B cell (primary cell): ENCODE results near the gene BMPR1A.

ENCODE experiments used
- CTCF ChIP-seq: fragments of 200-600 bp; IDR thresholded peaks from one replicate; pipeline ENCODE4 v1.8.0; 2022; ENCODE audit warnings: antibody characterized with exemption, mild to moderate bottlenecking
- EZH2 ChIP-seq: IDR thresholded peaks from 2 replicates; pipeline ENCODE4 v1.6.1; 2012; ENCODE audit warnings: borderline replicate concordance, low read depth, mild to moderate bottlenecking, moderate library complexity, low read length; ENCODE audit not compliant: insufficient read depth, poor library complexity, severe bottlenecking

DNA sequence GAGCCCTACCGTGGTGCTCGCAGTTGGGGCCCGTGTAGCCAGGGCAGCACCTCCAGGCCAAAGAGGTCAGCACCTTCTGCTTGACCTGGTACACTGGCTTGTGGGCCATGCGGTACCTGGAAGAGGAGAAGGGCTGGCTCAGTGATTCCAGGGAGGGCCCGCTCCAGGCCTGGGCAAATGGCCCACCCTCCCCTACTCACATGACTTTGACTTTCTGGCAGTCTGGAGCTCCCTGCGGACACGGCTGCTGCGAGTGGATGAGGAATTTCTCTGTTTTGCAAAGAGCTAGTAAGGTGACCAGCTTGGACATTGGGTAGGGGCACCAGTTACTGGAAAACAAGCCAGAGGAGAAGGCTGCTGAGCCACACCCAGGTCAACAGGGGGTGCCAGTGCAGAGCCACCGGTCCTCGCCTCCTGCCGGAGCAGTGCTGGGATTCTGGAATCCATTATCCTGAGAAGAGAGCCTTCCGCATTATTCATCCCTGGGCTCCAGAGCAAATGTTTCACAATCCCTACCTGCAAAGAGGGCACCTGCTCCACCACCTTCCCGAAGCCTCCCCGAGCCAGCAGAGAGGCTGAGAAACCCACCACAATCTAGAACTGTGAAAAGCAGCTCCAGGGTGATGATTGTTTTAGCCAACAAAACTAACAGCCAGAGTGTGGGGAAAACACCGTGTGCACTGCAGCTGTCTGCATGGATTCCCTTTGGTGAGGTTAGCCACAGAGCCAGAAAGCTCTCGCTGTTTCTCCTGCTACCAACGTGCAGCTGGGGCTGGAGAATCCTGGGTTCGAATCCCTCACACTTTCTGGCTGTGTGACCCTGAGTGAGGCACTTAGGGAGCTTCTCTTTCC is 189.2 kb downstream of the BMPR1A start:
- TF ChIP-seq CTCF, result no peak
- TF ChIP-seq EZH2, result no peak
